PFSK-1 (cell line): ENCODE data around the gene ZFYVE21.

Experiments
- FOXP2 ChIP-seq: optimal IDR thresholded peaks from 2 replicates; pipeline ENCODE3; 2011; ENCODE audit warnings: borderline replicate concordance, control low read depth, inconsistent platforms; ENCODE audit not compliant: insufficient read depth; ENCODE audit errors: extremely low read length, extremely low read depth
- POLR2AphosphoS5 ChIP-seq: IDR thresholded peaks from 2 replicates; pipeline ENCODE4 v1.6.1; 2012; ENCODE audit warnings: low read depth, mild to moderate bottlenecking, control low read depth, low read length, moderate library complexity
- REST ChIP-seq, 2 experiments: IDR thresholded peaks; 2 replicates each; pipeline versions ENCODE4 v1.6.1 to v1.8.0; 2011 to 2012; ENCODE audit warnings: low read depth in 2 of 2, low read length in 2 of 2, control low read depth in 1 of 2, inconsistent platforms in 1 of 2, mild to moderate bottlenecking in 1 of 2, moderate library complexity in 1 of 2; ENCODE audit not compliant: insufficient read depth in 1 of 2
- SIN3A ChIP-seq: IDR thresholded peaks from 2 replicates; pipeline ENCODE4 v1.6.1; 2012; ENCODE audit warnings: mild to moderate bottlenecking, low read length, moderate library complexity, borderline replicate concordance; ENCODE audit not compliant: insufficient read depth
- TAF1 ChIP-seq: IDR thresholded peaks from 2 replicates; pipeline ENCODE4 v1.6.1; 2012; ENCODE audit warnings: low read length, control low read depth, borderline replicate concordance; ENCODE audit not compliant: insufficient read depth

The ZFYVE21 gene

DNA sequence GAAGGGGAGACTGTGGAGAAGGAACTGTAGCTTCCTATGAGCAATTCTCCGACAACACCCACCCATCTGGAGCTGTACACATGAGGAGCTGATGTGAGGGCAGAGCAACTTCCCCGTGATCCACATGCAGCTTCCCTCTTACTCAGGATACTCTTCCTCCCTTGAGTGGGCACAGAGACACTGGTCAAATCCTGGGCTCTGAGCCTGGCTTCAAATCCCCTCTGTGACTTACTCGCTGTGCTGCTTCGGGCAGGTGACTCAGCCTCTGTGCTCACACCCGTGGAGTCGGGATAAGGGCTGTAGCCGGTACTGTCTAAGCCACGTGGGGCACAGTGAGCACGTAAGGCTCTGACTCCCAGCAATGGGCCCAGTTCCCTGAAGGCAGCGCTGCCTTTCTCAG lies 31.1 kb downstream of the ZFYVE21 start:
- TF ChIP-seq SIN3A, result no peak
- no peak for TF ChIP-seq REST (IDR thresholded peaks at IDR 0.05; ENCODE audit: insufficient read depth in 1 of 2, low read depth in 2 of 2, low read length in 2 of 2)
- TF ChIP-seq FOXP2, result no peak
- TF ChIP-seq POLR2AphosphoS5, result no peak
- TF ChIP-seq TAF1, result no peak

- TF ChIP-seq SIN3A (no peak), POLR2AphosphoS5 (no peak), TAF1 (no peak), FOXP2 (no peak), REST (IDR thresholded peaks at IDR 0.05; ENCODE audit: insufficient read depth in 1 of 2, low read depth in 2 of 2, low read length in 2 of 2) (no peak)
Observed at GRCh38 chr14:103748534-103748857, 32.9 kb downstream of the ZFYVE21 start.

DNA sequence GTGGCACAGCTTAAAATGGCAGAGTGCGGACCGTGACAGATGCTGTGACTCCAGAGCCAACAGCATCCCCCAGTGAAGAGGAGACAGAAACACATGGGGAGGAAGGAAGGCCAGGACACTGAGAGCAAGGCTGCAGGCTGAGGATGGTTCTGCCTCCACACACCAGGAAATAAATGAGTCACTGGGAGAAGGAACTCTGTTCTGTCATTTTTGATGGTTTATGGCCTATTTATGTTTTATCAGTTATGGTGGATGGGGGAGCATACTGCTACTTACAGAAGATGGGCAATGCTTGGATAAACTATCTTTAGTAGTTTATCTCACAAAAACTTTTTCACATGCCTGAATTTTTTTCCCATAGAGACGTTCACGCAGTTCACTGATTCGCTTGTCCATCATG lies 33.8 kb downstream of the ZFYVE21 start:
- TF ChIP-seq TAF1 (no peak), FOXP2 (no peak), POLR2AphosphoS5 (no peak), SIN3A (no peak), REST (IDR thresholded peaks at IDR 0.05; ENCODE audit: insufficient read depth in 1 of 2, low read depth in 2 of 2, low read length in 2 of 2) (no peak)

GRCh38 chr14:103749860-103750259 lies 34.2 kb downstream of the ZFYVE21 start:
- no peak for TF ChIP-seq TAF1
- no peak for TF ChIP-seq FOXP2
- TF ChIP-seq POLR2AphosphoS5, result no peak
- TF ChIP-seq REST (IDR thresholded peaks at IDR 0.05; ENCODE audit: insufficient read depth in 1 of 2, low read depth in 2 of 2, low read length in 2 of 2), result no peak
- no peak for TF ChIP-seq SIN3A

- TF ChIP-seq TAF1 (no peak), SIN3A (no peak), REST (IDR thresholded peaks at IDR 0.05; ENCODE audit: insufficient read depth in 1 of 2, low read depth in 2 of 2, low read length in 2 of 2) (no peak), POLR2AphosphoS5 (no peak), FOXP2 (no peak)
Observed at GRCh38 chr14:103753774-103754173, 38.2 kb downstream of the ZFYVE21 start.
